Ishikawa (cell line): Measurements from ENCODE around the gene ACSL6.

Experiments used
- CEBPB ChIP-seq: IDR thresholded peaks from 2 replicates; pipeline ENCODE4 v1.6.1; 2012
- CREB1 ChIP-seq: IDR thresholded peaks from 2 replicates; pipeline ENCODE4 v1.6.1; 2012; ENCODE audit warnings: low read depth
- EGR1 ChIP-seq: IDR thresholded peaks from 2 replicates; pipeline ENCODE4 v1.6.1; 2012
- EP300 ChIP-seq: IDR thresholded peaks from 2 replicates; pipeline ENCODE4 v1.6.1; 2012; ENCODE audit warnings: borderline replicate concordance
- FOXM1 ChIP-seq: IDR thresholded peaks from 2 replicates; pipeline ENCODE4 v1.6.1; 2012; ENCODE audit warnings: low read depth, borderline replicate concordance
- NFIC ChIP-seq: IDR thresholded peaks from 2 replicates; pipeline ENCODE4 v1.6.1; 2012
- RAD21 ChIP-seq: IDR thresholded peaks from 2 replicates; pipeline ENCODE4 v1.6.1; 2012; ENCODE audit warnings: low read depth
- REST ChIP-seq: IDR thresholded peaks from 2 replicates; pipeline ENCODE4 v1.6.1; 2012; ENCODE audit warnings: low read depth, mild to moderate bottlenecking
- TAF1 ChIP-seq: IDR thresholded peaks from 2 replicates; pipeline ENCODE4 v1.6.1; 2012; ENCODE audit warnings: low read depth, mild to moderate bottlenecking
- TCF12 ChIP-seq: IDR thresholded peaks from 2 replicates; pipeline ENCODE4 v1.6.1; 2012; ENCODE audit warnings: low read depth
- TEAD4 ChIP-seq: IDR thresholded peaks from 2 replicates; pipeline ENCODE4 v1.6.1; 2012
- USF1 ChIP-seq: IDR thresholded peaks from 2 replicates; pipeline ENCODE4 v1.6.1; 2012
- YY1 ChIP-seq: IDR thresholded peaks from 2 replicates; pipeline ENCODE4 v1.6.1; 2012; ENCODE audit warnings: low read depth
- ZBTB7A ChIP-seq: IDR thresholded peaks from 2 replicates; pipeline ENCODE4 v1.6.1; 2012; ENCODE audit warnings: low read depth
- TF ChIP-seq, protein P1 (sequence below): IDR thresholded peaks from 2 replicates; pipeline ENCODE4 v1.6.1; 2012

ACSL6 gene

GRCh38 chr5:131945551-131946168 is 65.8 kb downstream of the ACSL6 start, which contains the start of gene MEIKIN:
Gene MEIKIN (minus strand): TSS chr5:131945663. CDS start chr5:131945505, 158 bp downstream.
- TF ChIP-seq TCF12, result no peak
- TF ChIP-seq REST, result no peak
- no peak for TF ChIP-seq TEAD4
- no peak for TF ChIP-seq EGR1
- TF ChIP-seq ZBTB7A, result no peak
- TF ChIP-seq TAF1, result no peak
- no peak for TF ChIP-seq FOXM1
- no peak for TF ChIP-seq CREB1
- no peak for TF ChIP-seq RAD21
- TF ChIP-seq YY1, result no peak
- TF ChIP-seq, protein P1, sequence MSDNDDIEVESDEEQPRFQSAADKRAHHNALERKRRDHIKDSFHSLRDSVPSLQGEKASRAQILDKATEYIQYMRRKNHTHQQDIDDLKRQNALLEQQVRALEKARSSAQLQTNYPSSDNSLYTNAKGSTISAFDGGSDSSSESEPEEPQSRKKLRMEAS, result no peak
- no peak for TF ChIP-seq USF1
- TF ChIP-seq CEBPB, result no peak
- TF ChIP-seq NFIC, result no peak
- no peak for TF ChIP-seq EP300

GRCh38 chr5:131944702-131945550 is 66.5 kb downstream of the ACSL6 start:
- TF ChIP-seq TAF1 (no peak), YY1 (no peak)

- no peak for TF ChIP-seq USF1
- TF ChIP-seq CEBPB, result no peak
- no peak for TF ChIP-seq YY1
- no peak for TF ChIP-seq FOXM1
- no peak for TF ChIP-seq ZBTB7A
- no peak for TF ChIP-seq TCF12
- no peak for TF ChIP-seq CREB1
- TF ChIP-seq, protein P1, result no peak
- TF ChIP-seq TEAD4, result no peak
- no peak for TF ChIP-seq NFIC
- no peak for TF ChIP-seq EP300
- no peak for TF ChIP-seq RAD21
- no peak for TF ChIP-seq EGR1
- TF ChIP-seq REST, result no peak
- no peak for TF ChIP-seq TAF1
Measured at GRCh38 chr5:131943916-131944315, 67.5 kb downstream of the ACSL6 start.

- TF ChIP-seq RAD21, result no peak
- no peak for TF ChIP-seq FOXM1
- no peak for TF ChIP-seq YY1
- no peak for TF ChIP-seq ZBTB7A
- no peak for TF ChIP-seq TCF12
- TF ChIP-seq USF1, result no peak
- TF ChIP-seq REST, result no peak
Measured at GRCh38 chr5:131942016-131942415, 69.4 kb downstream of the ACSL6 start.
